Stimulated activated CD8-positive, alpha-beta memory T cell treated with anti-CD3 and anti-CD28 coated beads, Interleukin-7, amount 100 ng/mL, for 24 hours (primary cell): ENCODE data around the gene CELF2.

Source experiments
- DNase-seq: peaks from one replicate; pipeline ENCODE4 v3.0.0-alpha.2; 2020; ENCODE audit warnings: low read depth

Gene CELF2

DNA sequence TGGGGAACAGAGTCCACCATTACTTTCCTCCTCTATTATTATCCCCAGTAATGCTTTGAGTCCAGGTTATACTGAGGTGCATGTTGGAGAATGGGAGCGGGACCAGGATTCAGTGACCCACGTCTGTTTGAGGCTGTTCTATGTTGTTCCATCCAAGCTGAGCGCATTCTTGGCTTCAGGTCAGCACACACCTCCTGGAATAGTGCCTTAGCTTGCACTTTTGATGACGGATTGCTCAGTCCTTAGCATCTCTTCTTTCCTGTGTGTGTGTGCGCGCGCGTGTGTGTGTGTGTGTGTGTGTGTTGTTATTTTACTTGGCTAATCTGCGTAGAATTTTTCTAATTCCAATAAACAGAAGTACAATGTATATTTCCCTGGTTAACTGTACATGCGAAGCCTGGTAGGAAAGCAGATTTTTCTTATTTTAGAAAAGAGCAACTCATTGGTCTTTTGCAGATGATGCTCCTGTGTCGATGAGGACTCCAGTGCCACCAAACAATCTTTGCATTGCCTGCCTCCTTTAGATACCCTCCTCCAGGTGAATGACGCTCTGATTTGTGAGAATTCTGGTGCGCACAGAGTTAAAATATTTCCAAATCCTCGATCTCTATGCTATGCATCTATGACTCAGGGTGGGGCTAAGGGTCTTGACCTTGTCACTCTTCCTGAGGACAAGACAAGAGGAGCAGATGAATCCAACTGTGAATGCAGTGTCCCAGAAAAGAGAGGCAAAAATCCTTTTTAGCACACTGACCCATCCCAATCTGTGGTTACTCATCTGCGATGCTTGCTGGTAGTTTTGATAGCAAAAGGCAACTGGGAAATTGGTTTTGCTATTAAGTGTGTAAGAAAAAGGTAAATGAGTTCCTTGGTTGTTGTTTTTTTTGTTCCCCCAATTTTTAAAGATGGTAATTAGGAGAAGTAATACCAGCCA, 13.3 kb upstream of the CELF2 start:
- DNase-seq = no peak

DNA sequence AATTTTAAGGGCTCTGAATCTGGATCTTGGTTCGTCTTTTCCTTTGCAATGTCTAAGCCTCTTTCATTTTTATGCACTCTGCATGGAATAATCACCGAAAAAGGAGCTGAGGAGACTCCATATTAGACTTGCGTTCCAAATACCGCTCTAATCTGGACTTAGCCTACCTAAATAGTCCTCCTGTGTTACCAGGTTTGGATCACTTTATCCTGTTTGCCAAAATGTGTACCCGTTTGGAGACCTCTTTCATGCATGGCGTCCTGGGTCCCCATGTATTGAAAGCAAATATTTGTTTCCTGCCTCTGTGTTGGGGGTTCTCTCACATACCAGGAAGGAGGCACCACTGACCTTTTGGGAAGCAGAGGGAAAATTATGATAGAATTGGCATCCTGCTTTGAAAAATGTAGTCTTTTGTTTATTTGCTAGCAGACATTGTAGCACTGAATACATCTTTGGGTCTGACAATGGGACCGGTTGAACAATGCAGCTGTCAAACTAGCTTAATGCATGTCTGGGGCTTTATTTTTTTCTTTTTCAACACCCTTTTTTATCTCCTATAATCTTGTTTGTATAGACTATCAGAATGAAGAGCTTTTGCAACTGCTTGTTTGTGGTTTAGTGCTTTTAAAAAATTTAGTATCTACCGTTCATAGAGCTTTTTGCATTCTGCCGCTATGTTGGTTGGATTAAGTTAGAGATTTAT, 11.8 kb upstream of the CELF2 start:
- no peak for DNase-seq

DNA sequence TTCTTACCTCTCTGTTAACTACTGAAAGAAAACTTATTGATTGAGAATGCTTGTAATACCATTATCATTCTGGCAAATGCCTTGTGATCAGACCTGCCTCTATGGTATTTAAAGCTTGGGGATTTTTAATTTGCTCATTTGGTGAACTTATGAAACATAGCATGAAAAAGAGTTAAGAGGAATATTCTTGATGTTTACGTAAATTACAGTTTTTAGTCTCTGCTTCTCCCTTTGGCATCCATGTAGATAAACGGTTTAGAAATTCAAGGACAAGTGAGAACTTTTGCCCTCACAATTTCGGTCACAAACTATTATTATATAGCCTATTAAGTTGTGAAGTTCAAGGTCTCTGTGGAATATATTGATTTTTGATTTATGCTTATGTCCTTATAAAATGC, 11.2 kb upstream of the CELF2 start:
- DNase-seq = no peak

DNA sequence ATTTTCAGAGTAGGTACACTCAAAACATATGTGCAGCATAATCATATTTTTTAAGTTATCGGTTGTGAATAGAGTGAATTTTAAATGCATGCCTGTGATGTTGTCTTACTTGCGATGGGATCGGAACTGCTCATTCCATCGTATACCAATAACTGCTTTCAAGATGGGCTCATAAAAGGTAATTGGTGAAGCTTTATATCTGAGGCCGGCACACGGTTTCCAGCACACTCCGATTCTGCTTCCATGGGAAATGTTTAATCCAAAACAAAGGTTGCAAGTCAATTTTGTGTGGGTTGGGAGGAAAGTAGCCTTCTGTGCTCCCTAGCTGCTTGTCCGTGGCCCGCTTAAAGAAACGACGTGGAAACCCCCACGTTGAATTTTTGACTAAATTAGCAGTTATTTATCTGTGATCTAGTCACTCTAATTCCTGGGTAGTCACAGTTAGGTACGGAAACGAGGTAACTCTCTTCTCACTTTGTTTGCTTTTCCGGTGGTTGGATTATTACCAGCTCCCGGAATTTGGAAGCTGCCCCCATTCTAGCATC, 10.1 kb upstream of the CELF2 start:
- DNase-seq = no peak

DNA sequence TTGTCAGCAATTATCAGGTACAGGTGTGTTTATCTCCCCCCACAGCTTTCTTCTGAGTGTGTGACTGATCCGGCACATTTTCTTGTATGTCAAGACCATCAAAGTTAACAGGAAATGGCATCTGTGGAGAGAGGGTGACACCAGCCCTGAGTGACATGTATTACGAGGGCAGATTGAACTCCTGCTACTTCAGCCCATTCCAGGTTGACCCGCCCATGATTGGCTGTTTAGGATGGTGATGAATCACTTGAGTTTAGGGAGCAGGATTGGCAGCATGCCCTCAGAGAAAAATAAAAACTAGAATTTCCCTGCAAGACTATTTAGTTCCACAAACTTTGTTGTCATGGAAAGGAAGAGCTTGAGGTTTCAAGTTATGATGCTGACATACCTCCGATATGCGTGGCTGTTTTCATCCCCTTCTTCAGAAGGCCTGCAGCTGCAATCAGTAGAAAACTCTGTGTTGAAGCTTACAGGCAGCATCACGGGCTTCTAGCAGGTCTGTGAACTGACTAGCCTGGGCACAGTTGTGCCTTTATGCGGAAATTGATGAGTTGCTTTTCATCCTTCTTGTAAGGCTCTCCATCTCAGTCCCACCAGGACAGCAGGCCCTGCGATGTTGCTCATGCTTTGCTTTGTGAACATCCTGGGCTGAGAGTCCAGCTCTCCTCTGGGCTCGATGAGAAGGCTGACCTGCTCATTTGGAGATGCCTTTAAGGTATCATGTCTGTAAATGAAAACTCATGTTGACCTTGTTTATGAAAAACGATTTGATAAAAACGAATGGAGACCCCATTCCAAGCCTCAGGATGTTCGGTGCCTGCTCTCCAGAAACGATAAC, 8.0 kb upstream of the CELF2 start:
- no peak for DNase-seq

DNA sequence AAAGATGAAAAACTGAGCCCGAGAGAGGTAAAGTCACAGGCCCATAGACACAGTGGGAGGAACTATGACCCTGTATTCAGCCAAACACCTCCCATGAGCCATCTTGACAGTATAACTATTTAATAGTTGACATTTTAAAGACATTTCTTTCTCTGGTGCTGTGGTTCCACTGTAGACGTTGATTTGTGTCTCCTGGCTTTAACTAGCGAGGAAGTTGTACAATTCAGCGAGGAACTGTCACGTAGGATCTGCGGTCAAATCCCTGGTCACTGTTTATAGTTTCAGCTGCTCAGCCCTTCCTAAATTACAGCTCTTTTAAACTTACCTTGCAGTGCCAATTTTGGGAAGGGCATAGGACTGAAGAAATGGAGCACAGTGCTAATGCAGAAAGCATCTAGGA, 7.1 kb upstream of the CELF2 start:
- no peak for DNase-seq

DNA sequence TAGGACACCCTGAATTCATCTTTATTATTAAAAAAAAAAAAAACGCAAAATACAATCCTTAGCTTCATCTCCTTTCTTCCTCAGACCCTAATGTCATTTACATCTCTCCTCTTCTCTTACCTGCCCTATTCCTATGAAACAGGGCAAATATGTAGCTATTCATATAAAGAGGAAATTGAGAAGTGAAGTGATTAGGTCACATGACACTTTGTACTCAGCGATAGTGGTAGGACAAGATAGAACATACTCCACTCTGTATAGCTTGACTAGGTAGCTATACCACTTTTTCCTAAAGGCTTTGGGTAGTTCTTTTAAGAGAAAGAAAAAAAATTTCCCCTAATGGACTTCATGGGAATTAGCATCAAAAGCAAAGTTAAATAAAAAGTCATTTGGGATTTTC, 6.2 kb upstream of the CELF2 start:
- DNase-seq = no peak

DNA sequence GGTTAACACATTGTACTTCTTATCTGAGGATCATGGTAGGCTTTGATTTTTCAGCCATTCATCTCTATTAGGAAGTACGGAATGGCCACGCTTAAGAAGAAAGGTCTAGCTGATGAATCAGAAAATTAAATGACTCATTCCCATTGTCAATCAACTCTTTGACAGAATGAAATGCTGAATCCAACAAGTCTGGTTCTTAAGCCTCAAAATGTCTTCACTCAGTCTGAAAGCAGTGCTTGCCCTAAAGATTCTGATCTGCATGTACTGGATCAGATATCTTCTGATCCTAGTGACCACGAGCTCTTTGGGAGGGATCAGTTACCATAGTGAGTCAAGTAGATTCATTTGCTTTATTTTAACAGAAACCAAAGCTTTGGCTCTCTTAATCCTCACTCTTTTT, 5.7 kb upstream of the CELF2 start:
- DNase-seq = no peak

DNA sequence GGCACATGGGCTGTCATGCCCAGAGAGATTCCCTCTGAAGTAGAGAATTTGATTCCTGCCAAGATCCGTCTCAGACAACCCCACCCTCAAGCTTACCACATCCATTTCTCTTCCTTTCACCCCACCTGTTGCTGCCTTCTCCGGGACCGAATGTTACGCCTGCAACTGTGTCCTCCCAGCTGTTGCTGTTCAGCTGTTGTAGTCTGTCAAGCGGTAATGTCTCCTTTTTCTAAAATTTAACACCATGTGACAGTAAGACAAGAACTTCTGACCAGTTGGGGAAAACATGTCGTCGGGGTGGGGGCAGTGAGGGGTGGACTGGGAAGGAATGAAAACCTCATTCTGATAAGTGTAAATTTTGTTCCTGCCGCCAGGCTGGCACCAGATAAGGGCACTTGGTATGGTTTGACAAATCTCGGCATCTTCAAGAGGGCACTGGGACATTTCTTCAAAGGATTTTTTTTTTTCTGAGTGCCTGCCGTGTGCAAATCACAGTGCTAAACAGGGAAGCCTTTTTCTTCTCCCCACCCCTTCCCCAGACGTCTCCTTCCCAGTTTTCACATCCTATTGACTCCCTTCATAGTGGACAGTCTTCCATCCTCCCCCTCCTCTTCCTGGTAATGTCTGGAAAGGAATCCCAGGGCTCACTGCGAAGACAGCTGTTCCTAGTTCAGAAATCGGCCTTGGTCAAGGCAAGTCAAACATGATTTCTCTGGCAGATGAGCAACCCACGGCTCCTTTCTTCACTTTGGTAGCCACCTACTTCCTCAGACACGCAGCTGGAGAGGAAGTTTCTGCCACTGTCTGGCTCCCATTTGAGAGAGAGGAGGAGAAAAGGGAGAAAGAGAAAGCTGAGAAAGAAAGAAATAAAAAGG, 5.0 kb upstream of the CELF2 start:
- no peak for DNase-seq

DNA sequence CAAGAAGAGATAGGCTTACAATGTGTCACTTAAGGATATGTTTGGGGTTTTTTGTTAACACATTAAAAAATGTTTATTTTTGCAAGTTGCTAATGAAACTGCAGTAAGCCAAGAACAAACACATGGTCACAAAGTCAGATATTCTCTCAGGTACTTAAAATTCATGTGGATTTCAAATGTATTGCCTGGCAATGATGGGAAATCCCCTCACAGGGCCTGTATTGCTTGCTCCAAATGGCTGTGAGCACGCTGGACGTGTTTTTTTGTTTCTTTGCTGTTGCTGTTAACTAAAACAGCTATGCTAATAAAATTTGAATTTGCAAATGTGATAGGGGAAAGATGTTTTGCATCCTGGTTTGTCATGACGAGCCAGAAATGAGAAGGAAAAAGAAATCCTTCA, 3.8 kb upstream of the CELF2 start:
- no peak for DNase-seq

DNA sequence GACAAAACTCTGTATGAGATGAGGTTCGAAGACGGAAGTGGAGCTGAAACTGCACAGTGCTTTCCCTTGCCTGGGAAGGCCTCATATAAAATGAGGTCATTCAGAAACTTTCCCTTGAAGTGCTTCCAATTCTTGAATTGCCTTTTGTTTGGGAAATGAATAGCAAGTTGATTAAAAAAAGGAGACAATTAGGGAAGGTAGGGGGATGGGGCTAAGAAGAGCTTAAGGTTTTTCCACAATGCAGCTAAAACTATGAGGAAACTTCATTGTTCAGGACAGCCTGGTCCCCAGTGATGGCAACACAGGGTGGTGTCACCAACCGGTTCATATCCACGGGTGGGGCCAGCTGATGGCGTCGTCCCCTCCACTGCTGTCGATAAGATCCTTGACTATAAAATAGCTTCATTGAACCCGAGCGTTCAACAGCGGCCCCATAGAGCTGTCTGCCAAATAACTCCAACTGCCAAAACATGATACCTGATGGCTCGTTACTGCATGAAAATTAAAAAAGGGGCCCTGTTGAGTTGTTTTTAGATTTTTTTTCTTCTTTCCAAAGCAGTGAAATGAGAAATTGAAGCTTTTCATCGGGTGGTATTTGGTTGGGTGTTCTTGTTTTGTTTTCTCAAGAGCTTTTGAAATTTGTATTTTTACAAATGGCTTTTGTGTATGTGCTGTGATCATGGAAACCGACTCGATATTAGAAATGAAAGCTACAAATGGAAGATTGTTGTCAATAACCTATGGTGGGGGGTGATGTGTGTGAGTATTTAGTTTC, 2.8 kb upstream of the CELF2 start:
- DNase-seq = no peak

DNA sequence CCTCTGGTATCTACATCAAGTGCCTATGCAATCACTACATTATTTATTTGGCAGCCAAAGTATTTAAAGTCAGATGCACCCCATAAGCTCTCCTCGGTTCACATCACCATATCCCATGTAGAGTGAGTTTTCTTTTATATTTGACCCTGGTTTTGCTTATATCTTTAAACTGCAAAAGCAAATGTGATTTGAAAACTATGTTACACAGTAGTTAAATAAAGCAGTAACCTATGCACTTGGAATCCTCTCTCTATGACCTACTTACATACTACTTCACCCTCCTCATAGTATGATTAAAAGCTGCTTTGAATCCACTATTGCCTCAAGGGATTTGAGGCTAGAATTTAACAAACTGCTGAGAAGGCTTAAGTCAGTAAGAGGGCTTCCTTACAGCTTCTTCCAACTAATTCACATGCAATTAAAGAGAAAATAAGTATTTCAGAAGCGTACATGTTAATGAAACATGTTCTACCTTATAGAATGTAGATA, 2.2 kb upstream of the CELF2 start:
- no peak for DNase-seq

DNA sequence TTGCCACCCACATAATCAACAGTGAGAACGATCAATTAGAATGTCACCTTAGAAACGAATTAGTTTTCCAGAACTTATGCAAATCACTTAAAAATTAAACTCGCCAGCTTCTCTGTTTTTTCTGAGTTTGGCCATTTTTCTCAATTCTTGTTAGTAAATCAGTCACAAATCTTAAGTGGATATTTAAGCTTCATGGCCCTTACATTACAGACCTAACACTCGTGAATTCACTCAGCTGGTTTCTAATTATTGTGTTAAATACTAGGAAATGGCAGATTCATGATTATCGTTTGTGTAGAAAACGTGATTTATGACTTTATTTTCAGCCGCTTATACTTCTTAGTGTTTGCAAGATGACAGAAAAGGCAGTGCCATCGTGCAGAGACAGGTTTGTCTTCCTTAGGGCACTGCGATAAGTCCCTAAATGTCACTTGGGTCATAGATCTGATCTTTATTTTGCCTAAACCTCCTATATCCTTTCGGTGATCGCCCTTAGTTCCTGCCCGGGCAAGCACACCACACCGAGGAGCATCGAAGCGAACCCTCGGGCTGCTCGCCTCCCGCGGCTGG, 587 bp upstream of the CELF2 start:
- no peak for DNase-seq

DNA sequence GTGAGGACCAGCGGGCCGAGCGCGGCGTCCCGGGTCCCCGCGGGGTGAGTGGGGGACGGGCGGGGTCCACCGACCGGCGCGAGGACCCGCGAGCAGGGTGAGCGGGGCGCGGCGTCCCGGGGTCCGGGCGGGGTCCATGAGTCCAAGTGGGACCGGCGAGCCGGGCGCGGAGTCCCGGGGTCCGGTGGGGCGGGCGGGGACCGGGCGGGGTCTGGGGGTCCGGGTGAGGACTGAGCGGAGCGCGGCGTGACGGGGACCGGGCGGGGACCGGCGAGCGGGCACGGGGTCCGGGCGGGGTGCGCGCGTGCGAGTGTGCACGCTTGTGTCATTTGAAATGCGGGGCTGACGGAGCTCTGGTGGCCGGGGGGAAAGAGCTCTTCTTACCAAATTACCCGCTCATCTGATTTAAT, 765 bp downstream of the CELF2 start:
- no peak for DNase-seq

DNA sequence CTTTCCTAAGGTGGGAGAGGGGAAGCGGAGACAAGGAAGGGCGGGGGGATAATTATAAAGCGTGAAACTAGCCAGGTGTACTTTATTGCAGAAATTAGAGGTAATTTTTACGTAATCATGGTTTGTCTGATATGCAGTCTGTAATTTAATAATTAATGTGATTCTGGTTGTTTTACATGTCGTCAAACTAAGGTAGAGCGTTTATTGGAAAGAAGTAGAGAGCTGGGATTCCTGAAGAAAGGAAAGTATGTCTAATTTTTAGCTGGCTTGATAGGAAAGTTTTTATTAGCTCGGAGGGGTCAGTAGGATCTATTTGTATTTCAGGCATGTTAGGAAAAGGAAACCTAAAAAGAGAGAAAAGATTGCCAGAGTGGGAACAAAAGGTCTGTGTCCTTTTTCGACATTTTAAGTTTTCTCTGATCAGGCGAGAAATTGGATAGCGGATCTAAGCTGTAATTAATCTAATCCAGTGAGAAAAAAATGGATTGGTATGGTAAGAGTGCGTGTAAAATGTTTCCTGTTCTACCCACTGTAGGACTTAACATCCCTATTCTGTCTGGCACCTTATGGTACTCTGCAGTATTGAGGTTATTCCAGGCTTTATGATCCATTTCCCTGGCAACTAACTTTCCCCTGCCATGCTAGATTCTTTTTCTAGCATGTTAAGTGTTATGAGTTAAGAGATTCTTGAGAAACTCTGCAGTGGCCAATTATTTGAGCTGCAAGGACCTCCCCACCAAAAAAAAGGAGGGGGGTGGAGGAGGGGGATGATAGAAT, 1.4 kb downstream of the CELF2 start:
- DNase-seq = no peak

DNA sequence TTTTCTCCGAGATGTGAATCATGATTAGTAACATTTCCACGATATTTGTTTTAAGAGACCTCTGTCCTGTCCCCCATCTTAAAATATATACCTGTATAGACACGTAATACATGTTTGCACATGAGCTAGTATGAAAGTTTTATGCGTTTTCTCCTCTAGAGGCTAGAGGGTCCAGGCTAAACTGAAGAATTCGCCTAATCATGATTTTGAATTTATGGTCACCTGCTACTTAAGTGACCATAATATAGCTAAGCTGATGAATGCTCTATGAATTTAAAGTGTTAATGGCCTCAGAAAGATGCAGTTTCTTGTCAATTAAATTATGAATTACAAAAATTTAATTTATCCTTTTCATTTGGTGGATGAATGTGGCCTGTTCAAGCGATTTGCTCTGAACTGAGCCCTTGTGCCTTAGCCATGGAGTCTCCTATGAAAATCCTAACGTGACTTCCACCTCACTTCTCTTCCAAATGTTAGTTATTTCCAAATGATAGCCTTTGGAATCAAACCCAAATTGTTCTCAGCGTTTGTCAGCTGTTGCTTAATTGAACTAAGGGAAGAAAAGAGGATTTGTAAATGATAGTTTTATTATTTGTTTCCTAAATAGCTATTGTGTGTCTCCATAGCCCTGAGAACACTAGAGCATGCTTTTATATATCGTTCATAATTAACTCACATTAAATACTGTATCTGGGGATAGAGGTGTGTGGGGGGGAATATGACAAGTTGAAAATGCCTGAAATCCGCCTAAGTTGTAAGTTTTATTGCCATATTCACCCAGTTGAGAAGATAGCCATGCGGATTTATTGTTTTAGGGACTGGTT, 2.3 kb downstream of the CELF2 start:
- DNase-seq = no peak

DNA sequence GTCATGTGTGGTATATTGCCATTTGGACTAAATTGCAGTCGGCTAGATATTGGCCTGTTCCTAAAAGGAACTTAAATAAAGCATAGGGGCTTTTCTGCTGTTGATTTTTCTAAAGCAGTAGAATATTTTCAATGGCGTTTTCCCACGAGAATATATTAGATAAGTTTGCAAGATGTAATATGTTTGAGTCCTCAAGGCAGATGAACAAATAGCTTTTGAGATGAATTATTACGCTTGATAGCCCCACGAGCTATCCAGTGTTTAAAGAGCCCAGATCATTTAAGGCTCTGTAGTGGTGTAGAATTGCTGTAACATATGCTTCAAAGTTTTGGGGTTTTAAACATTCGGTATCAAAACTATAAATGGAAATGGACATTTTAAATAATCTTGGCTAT, 2.9 kb downstream of the CELF2 start:
- DNase-seq = no peak

DNA sequence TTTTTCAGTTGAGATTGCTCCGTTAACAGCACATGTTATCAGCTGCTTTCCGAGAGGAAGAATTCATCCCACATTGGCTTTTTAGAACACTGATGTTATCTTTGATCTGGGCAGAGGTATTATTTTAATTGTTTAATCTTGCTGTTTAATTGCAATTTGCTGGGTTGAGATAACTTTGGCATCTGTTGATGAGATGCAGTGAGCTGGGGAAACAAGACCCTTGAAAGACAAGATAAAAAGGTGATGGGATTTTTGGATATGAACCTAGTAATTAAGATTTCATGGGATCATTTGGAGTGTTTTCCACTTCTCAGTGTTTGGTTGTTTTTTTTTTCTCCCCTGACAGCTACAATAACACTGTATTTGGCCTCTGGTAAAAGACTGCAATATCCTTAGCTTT, 4.5 kb downstream of the CELF2 start:
- DNase-seq = no peak
